HUES6 (cell line): ENCODE data around the gene SH3TC2.
A peak's percentile ranks its signal among the peaks of the same experiment; 100 is the strongest.
"Not testable (repeated sequence)": the region's sequence is repeated elsewhere in the genome, so short reads cannot be mapped to it uniquely, and the experiment has no call there.

Experiments
- H3K27ac ChIP-seq: 2 replicates; pipeline ENCODE4 v1.7.0; 2013; ENCODE audit warnings: low read depth, mild to moderate bottlenecking, low read length, inconsistent platforms
- H3K27me3 ChIP-seq: 2 replicates; pipeline ENCODE4 v1.6.1; 2013; ENCODE audit warnings: low read length; ENCODE audit not compliant: control insufficient read depth, insufficient read depth
- H3K36me3 ChIP-seq: 2 replicates; pipeline ENCODE4 v1.6.1; 2013; ENCODE audit warnings: low read length; ENCODE audit not compliant: control insufficient read depth, insufficient read depth
- H3K4me1 ChIP-seq: 2 replicates; pipeline ENCODE4 v1.6.1; 2013; ENCODE audit warnings: low read length; ENCODE audit not compliant: control insufficient read depth, insufficient read depth
- H3K4me3 ChIP-seq: 2 replicates; pipeline ENCODE4 v1.5.1; 2013; ENCODE audit warnings: low read depth, low read length
- H3K9ac ChIP-seq: one replicate; pipeline ENCODE4 v1.6.1; 2013; ENCODE audit warnings: mild to moderate bottlenecking, low read length
- H3K9me3 ChIP-seq: 2 replicates; pipeline ENCODE4 v1.6.1; 2013; ENCODE audit warnings: low read depth, low read length; ENCODE audit not compliant: control insufficient read depth, insufficient read depth

SH3TC2 gene

DNA sequence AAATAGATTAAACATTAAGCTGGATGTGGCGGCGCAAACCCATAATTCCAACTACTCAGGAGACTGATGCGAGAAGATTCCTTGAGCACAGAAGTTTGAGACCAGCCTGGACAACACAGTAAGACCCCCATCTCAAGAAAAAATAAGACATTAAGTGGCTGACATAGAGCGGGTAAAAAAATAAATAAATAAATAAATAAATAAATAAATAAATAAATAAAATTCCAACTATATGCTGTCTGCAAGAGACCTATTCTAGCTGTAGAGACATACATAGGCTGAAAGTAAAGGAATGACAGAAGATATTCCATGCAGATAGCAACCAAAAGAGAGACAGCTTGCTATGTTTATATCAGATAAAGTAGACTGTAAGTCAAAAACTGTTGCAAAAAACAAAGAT, 17.4 kb upstream of the SH3TC2 start:
- Histone ChIP-seq H3K4me3 (no peak overlapping the region), H3K36me3 (no peaks in the 10 kb centered on the region), H3K4me1 (no peaks in the 10 kb centered on the region), H3K9ac (no peak overlapping the region), H3K9me3 (no peaks in the 10 kb centered on the region), H3K27me3 (no peaks in the 10 kb centered on the region), H3K27ac (no peak overlapping the region)

DNA sequence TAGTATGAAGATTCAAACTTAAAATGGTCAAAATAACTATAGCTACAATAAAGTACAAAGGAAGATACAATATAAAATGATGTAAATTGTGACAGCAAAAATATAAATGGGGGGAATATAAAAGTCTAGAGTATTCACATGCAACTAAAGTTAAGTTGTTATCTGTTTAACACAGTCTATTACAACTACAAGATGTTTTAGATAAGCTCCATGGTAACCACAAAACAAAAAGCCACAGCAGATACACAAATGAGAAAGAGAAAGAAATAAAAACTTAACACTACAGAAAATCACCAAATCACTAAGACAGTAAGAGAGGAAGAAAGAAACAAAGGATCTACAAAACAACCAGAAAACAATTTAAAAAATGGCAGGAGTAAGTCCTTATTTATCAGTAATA, 17.0 kb upstream of the SH3TC2 start:
- H3K9ac ChIP-seq, result no peak overlapping the region

DNA sequence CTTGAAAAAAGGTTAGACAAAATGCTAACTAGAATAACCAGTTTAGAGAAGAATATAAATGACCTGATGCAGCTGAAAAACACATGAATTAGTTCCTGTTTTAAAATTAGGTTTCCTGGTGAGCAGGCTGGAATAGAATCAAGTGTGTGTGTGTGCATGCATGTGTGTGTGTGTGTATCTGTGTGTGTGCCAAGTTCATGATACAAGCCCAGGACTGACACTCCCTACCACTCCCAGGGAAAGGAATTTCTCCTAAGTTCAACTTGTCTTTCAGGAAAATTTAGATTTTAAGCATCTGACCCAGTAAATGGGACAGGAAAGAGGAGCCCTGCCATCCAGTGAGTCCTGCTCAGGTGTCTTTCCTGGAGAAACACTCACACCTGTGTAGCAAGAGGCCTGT, 11.2 kb upstream of the SH3TC2 start:
- not testable (repeated sequence) for H3K36me3 ChIP-seq, H3K9ac ChIP-seq, H3K27me3 ChIP-seq, H3K27ac ChIP-seq, H3K9me3 ChIP-seq, H3K4me1 ChIP-seq, H3K4me3 ChIP-seq

More for the DNA sequence above, 17.0 kb upstream of the SH3TC2 start:
- Histone ChIP-seq H3K36me3 (no peaks in the 10 kb centered on the region), H3K4me3 (no peak overlapping the region), H3K9me3 (no peaks in the 10 kb centered on the region), H3K4me1 (no peaks in the 10 kb centered on the region), H3K27ac (no peak overlapping the region), H3K27me3 (no peaks in the 10 kb centered on the region)

DNA sequence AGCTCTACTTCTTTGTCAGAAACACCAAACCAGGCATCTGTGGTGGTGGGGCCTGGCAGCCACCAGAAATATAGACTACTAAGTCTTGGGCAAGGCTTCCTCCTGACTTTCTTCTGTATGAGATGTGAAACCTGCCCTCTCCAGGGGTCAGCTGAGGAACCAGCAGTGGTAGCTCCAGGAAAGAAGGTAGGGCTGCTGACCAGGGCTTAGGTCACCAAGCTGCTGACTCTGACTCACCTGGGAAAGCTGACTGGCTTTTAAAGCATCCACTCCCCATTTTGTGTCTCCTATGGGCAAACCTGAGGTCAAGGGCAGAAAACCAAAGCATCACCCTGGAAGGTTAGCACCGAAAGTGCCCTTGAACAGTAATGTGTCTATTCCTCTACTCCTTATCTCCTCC, 10.4 kb upstream of the SH3TC2 start:
- Histone ChIP-seq H3K4me3 (no peak overlapping the region), H3K27ac (no peak overlapping the region), H3K4me1 (no peaks in the 10 kb centered on the region), H3K36me3 (no peaks in the 10 kb centered on the region), H3K9ac (no peak overlapping the region), H3K27me3 (no peaks in the 10 kb centered on the region), H3K9me3 (no peaks in the 10 kb centered on the region)

DNA sequence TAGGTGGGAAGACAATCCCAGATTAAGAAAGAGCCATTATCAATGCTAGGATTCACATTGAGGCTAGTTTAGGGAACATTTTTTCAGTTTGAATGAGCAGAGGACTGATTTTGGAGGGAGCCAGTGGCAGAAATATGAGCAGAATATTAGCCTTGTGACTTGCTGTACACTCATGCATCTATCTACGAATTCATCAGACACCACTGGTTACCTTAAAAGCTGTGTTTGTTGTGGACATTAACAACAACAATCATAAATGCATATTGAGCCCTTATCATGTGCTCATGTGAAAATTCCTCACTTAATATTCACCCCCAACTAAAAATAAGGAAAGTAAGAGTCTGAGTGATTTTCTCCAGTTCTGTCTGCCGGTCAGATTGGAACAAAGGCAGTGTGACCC, 9.9 kb upstream of the SH3TC2 start:
- Histone ChIP-seq H3K4me3 (no peak overlapping the region), H3K9ac (no peak overlapping the region), H3K27me3 (no peaks in the 10 kb centered on the region), H3K4me1 (no peaks in the 10 kb centered on the region), H3K27ac (no peak overlapping the region), H3K36me3 (no peaks in the 10 kb centered on the region), H3K9me3 (no peaks in the 10 kb centered on the region)

DNA sequence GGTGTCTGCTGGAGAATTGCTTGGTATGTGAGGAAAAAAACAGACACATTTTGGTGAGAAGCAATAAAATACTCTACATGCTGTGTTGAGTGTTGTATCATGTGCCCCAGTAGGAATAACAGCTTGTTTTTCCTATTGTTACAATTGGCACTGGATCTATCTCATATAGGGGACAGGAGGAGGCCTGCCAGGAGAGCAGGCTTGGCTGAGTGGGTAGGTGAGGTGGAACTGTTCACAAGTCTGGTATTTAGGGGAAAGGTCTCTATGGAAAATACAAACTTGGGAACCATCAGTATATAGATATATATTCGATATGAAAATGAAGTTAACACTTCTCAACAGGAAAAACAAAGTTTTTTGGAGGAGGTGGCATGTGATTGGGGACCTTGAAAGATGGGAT, 9.5 kb upstream of the SH3TC2 start:
- Histone ChIP-seq H3K9ac (no peak overlapping the region), H3K27ac (no peak overlapping the region), H3K4me1 (no peaks in the 10 kb centered on the region), H3K9me3 (no peaks in the 10 kb centered on the region), H3K27me3 (no peaks in the 10 kb centered on the region), H3K36me3 (no peaks in the 10 kb centered on the region), H3K4me3 (no peak overlapping the region)

DNA sequence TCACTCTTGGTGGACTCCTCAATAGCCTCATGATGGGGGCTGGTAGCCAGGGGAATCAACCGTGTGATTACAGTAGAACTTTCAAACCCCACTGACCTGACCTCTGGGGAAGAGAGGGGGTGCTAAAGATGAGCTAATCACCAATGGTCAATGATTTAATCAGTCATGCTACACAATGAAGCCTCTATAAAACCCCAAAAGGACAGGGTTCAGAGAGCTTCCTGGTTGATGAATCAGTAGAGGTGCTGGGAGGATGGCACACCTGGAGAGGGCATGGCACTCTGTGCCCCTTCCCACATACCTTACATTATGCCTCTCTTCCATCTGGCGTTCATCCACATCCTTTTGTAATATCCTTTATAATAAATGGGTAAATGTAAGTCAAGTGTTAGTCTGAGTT, 8.9 kb upstream of the SH3TC2 start:
- H3K36me3 ChIP-seq, result no peaks in the 10 kb centered on the region
- no peaks in the 10 kb centered on the region for H3K4me1 ChIP-seq
- no peak overlapping the region for H3K4me3 ChIP-seq
- H3K9ac ChIP-seq, result no peak overlapping the region
- no peaks in the 10 kb centered on the region for H3K27me3 ChIP-seq
- H3K9me3 ChIP-seq, result no peaks in the 10 kb centered on the region
- H3K27ac ChIP-seq, result no peak overlapping the region

DNA sequence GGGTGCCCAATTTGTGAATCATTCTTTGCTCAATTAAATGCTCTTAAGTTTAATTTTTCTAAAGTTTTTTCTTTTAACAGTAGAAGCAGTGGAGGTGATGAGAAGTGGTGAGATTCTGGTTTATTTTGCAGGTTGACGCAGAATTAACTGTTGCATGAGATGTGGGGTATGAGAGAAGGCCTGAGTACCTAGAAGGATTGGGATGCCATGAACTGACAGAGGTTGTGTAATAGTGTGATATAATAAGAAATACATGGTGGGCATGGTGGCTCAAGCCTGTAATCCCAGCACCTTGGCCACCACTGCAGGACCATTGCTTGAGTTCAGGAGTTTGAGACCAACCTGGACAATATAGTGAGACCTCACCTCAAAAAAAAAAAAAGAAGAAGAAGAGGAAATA, 8.4 kb upstream of the SH3TC2 start:
- Histone ChIP-seq H3K9ac (no peak overlapping the region), H3K4me3 (no peak overlapping the region), H3K27ac (no peak overlapping the region), H3K36me3 (no peaks in the 10 kb centered on the region), H3K27me3 (no peaks in the 10 kb centered on the region), H3K4me1 (no peaks in the 10 kb centered on the region), H3K9me3 (no peaks in the 10 kb centered on the region)

DNA sequence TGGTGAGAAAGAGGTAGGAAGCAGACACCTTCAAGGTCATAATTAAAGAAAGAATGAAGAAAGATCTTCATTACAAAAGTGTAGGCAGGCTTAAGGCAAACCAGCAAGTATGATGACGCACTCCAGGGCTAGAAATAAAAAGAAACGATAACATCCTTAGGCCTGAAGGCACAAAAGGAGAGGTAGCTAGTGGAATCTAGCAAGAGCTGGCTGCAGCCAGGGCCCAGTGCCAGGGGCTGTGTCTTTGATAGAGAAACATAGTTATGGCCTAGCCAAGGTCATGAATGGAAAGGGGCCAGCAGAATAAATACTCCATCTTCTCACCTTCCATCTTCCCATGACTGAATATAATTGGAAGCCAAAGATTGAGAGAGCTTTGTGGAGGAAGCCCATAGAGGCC, 6.8 kb upstream of the SH3TC2 start:
- H3K4me3 ChIP-seq, result no peak overlapping the region
- H3K27me3 ChIP-seq, result no peaks in the 10 kb centered on the region

DNA sequence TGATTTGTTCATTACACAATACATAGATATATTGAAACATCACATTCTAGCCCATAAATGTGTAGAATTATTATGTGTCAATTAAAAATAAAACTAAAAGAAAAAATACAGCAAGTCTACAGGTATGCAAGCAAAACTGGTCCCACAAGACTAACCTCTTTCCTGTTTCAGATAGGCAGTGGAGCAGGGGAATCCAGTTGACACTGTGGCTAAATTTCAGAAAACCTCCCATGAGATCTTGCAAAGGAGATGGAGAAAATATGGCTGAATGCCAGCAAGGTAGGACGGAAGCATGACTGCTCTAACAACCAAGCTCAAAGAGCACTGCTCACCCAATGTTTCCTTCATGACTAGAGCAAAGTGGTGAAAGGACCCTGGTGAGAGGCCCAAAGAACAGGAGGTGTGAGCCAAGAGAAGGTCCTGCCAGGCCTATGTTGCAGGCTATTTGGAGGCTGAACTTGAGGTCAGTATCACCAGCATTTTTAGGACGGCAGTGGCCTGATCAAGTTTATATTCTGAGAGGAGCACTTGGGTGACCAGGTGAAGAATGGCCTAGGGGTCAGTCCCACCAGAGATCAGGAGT, 1.1 kb upstream of the SH3TC2 start:
- Histone ChIP-seq H3K4me3 (no peak overlapping the region), H3K9me3 (no peaks in the 10 kb centered on the region), H3K4me1 (peaks cover 18% of the 10 kb centered on the region), H3K27ac (no peak overlapping the region), H3K9ac (no peak overlapping the region), H3K27me3 (no peaks in the 10 kb centered on the region), H3K36me3 (no peaks in the 10 kb centered on the region)

More for the DNA sequence above, 6.8 kb upstream of the SH3TC2 start:
- Histone ChIP-seq H3K36me3 (no peaks in the 10 kb centered on the region), H3K9me3 (no peaks in the 10 kb centered on the region), H3K9ac (no peak overlapping the region), H3K4me1 (no peaks in the 10 kb centered on the region), H3K27ac (no peak overlapping the region)

DNA sequence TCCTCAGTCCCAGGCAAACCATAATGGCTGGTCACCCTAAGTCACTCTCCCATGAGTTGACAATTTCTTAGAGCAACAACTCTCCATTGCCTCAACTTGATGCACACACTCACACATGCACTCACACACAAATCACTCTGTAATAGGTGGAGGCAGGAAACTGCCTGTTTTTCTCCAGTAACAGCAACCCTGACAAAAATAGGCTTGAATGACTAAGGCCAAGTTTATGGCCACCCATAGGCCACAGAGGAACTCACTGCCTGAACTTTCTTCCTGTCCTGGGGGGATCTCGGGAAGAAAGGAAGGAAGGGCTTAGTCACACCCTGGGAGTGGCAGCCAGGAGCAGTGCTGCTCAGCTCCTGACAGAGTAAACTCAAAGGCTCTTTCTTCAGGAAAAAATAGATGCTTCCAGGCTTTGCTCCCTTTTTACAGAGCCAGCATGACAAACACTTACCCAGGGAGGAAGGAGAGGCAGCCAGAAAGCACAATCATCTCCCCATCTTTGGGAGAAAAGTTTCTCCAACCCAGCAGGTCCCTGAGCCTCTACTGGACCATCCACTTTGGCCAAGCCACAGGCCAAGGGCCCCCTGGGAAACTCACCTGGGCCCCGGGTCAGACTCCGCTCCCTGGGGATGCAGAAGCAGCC, 368 bp downstream of the SH3TC2 start:
- Histone ChIP-seq H3K9ac (peak overlapping the region; percentile 44), H3K27me3 (no peaks in the 10 kb centered on the region), H3K27ac (peak overlapping the region; percentile 76; the same call in 1 of the 2 replicates), H3K36me3 (no peaks in the 10 kb centered on the region), H3K4me1 (peaks cover 18% of the 10 kb centered on the region), H3K9me3 (peaks cover 12% of the 10 kb centered on the region), H3K4me3 (no peak overlapping the region)
